Measurements from ENCODE around the gene LCE3B.

LCE3B gene

DNA sequence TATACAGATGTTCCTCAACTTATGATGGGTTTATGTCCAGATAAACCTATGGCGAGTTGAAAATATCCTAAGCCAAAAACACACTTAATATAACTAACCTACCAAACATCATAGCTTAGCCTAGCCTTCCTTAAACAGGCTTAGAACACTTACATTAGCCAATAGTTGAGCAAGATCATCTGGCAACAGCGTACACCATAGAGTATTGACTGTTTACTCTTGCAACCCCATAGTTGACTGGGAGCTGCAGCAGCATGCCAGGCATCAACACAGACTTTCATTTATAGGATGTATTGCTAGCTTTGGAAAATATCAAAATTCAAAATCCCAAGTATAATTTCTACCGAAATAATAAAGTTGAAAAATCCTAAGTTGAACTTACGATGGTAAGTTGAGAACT lies 44.1 kb downstream of the LCE3B start:
- Histone ChIP-seq H3K4me2 (ENCODE audit: low read length) (no peak overlapping the region), H3F3A (ENCODE audit: insufficient read depth, low read length) (no peaks in the 10 kb centered on the region), H3K27ac (ENCODE audit: low read depth, low read length, poor library complexity, severe bottlenecking) (no peak overlapping the region), H2AFZ (ENCODE audit: low read length) (no peak overlapping the region), H4K20me1 (ENCODE audit: insufficient read depth, low read length) (no peaks in the 10 kb centered on the region), H3K9me2 (ENCODE audit: low read depth, low read length) (no peaks in the 10 kb centered on the region), H3K4me1 (ENCODE audit: insufficient read depth, low read length, severe bottlenecking) (no peaks in the 10 kb centered on the region), H3K9ac (ENCODE audit: low read length) (no peak overlapping the region), H3K4me3 (ENCODE audit: low read depth, low read length, poor library complexity, severe bottlenecking) (no peak overlapping the region), H3K79me2 (ENCODE audit: insufficient read depth, low read length) (no peaks in the 10 kb centered on the region), H3K9me3 (ENCODE audit: low read length) (no peaks in the 10 kb centered on the region), H3K36me3 (ENCODE audit: insufficient read depth, low read length) (no peaks in the 10 kb centered on the region), H3K27me3 (ENCODE audit: insufficient read depth, low read length) (no peaks in the 10 kb centered on the region)
- TF ChIP-seq EZH2 (IDR thresholded peaks at IDR 0.05; ENCODE audit: borderline replicate concordance, low read length) (no peak), CTCF (IDR thresholded peaks at IDR 0.05; ENCODE audit: low read length) (no peak)

DNA sequence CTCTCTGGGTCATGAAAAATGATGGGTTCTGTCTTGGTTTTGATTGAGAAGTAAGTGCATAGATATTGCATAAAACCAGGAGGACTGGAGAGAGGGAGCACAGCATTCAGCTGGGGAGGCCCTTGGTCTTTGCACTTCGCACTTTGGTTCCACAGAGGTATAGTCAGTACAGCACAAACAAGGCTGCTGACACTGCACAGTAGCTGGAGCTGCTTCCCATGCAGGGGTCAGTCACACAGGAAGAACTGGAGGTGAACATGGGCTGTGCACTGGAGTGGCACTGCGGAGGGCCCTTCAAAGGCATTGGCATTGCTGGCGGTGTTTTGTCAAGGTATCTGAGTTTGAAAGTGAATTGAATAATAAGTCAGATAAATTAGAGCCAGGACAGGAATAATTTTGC lies 45.0 kb downstream of the LCE3B start:
- H3K9me2 ChIP-seq (ENCODE audit: low read depth, low read length): no peaks in the 10 kb centered on the region
- H3K4me3 ChIP-seq (ENCODE audit: low read depth, low read length, poor library complexity, severe bottlenecking): no peak overlapping the region
- H3K9ac ChIP-seq (ENCODE audit: low read length): no peak overlapping the region
- no peak for TF ChIP-seq EZH2 (IDR thresholded peaks at IDR 0.05; ENCODE audit: borderline replicate concordance, low read length)
- no peak for TF ChIP-seq CTCF (IDR thresholded peaks at IDR 0.05; ENCODE audit: low read length)
- H3F3A ChIP-seq (ENCODE audit: insufficient read depth, low read length): no peaks in the 10 kb centered on the region
- H3K79me2 ChIP-seq (ENCODE audit: insufficient read depth, low read length): no peaks in the 10 kb centered on the region
- H3K36me3 ChIP-seq (ENCODE audit: insufficient read depth, low read length): no peaks in the 10 kb centered on the region
- H4K20me1 ChIP-seq (ENCODE audit: insufficient read depth, low read length): no peaks in the 10 kb centered on the region
- H3K27ac ChIP-seq (ENCODE audit: low read depth, low read length, poor library complexity, severe bottlenecking): no peak overlapping the region
- no peaks in the 10 kb centered on the region for H3K27me3 ChIP-seq (ENCODE audit: insufficient read depth, low read length)
- no peak overlapping the region for H3K4me2 ChIP-seq (ENCODE audit: low read length)
- no peaks in the 10 kb centered on the region for H3K4me1 ChIP-seq (ENCODE audit: insufficient read depth, low read length, severe bottlenecking)
- no peaks in the 10 kb centered on the region for H3K9me3 ChIP-seq (ENCODE audit: low read length)
- no peak overlapping the region for H2AFZ ChIP-seq (ENCODE audit: low read length)

DNA sequence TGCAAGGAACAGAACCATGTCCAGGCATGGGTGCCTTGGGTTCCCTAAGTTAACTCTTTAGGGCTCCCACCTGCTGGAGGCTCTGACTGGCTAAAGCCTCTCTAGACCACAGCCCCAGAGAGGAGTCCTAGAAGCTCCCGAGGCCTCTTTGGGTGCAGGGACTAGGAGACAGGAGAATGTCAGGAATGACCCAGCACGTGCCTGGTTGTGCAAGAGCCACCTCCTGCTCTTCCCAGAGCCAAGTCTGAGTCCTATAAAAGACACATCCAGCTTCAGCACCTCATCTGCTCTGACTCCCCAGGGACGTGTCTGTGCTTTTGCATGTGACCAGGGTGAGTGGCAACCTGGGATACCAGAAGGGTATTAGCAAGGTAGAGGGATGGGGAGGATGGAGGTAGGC lies 49.5 kb downstream of the LCE3B start, which contains the start of gene LCE2D:
Gene LCE2D, plus strand, starts transcription at position 283 of the 400 bp plus-strand sequence. CDS start 726 bp downstream, outside the sequence.
- TF ChIP-seq CTCF (IDR thresholded peaks at IDR 0.05; ENCODE audit: low read length): no peak
- TF ChIP-seq EZH2 (IDR thresholded peaks at IDR 0.05; ENCODE audit: borderline replicate concordance, low read length): no peak
- H3K9me2 ChIP-seq (ENCODE audit: low read depth, low read length): no peaks in the 10 kb centered on the region

More for the DNA sequence above, 49.5 kb downstream of the LCE3B start, which contains the start of gene LCE2D:
- H3K27ac ChIP-seq (ENCODE audit: low read depth, low read length, poor library complexity, severe bottlenecking): no peak within 1 kb of the TSS
- no peaks in the 10 kb centered on the region for H3K79me2 ChIP-seq (ENCODE audit: insufficient read depth, low read length)
- H3K4me2 ChIP-seq (ENCODE audit: low read length): no peak within 1 kb of the TSS
- no peaks in the 10 kb centered on the region for H3K4me1 ChIP-seq (ENCODE audit: insufficient read depth, low read length, severe bottlenecking)
- H3K9me3 ChIP-seq (ENCODE audit: low read length): no peaks in the 10 kb centered on the region
- H3K9ac ChIP-seq (ENCODE audit: low read length): no peak within 1 kb of the TSS
- H4K20me1 ChIP-seq (ENCODE audit: insufficient read depth, low read length): no peaks in the 10 kb centered on the region
- no peaks in the 10 kb centered on the region for H3F3A ChIP-seq (ENCODE audit: insufficient read depth, low read length)
- H3K27me3 ChIP-seq (ENCODE audit: insufficient read depth, low read length): no peaks in the 10 kb centered on the region
- no peak within 1 kb of the TSS for H2AFZ ChIP-seq (ENCODE audit: low read length)
- no peak within 1 kb of the TSS for H3K4me3 ChIP-seq (ENCODE audit: low read depth, low read length, poor library complexity, severe bottlenecking)
- H3K36me3 ChIP-seq (ENCODE audit: insufficient read depth, low read length): no peaks in the 10 kb centered on the region
